A549 (cell line): ENCODE data around the gene ERFE.

ENCODE experiments used
- CBX2 ChIP-seq: fragments of 200-600 bp; sonication (generic); IDR thresholded peaks from 2 replicates; pipeline ENCODE4 v1.6.1; 2016; ENCODE audit warnings: low read depth, mild to moderate bottlenecking, borderline replicate concordance
- CEBPB ChIP-seq, 2 experiments: fragments of >200 bp in 1 of 2; sonication (Bioruptor Twin) in 1 of 2; formaldehyde crosslinking in 1 of 2; IDR thresholded peaks; 2 replicates each; pipeline ENCODE4 v1.6.1; 2012 to 2016
- CHD4 ChIP-seq: fragments of 200-600 bp; sonication (generic); IDR thresholded peaks from 2 replicates; pipeline ENCODE4 v1.6.1; 2016; ENCODE audit warnings: antibody characterized with exemption, mild to moderate bottlenecking, borderline replicate concordance
- CTCF ChIP-seq: fragments of >200 bp; sonication (Bioruptor Twin); formaldehyde crosslinking; IDR thresholded peaks from 3 replicates; pipeline ENCODE4 v1.5.1; 2016
- MAFK ChIP-seq: fragments of 450-650 bp; IDR thresholded peaks from 2 replicates; pipeline ENCODE4 v1.6.1; 2014; ENCODE audit not compliant: partially characterized antibody
- RAD21 ChIP-seq, 2 experiments: fragments of >200 bp in 1 of 2; sonication (Bioruptor Twin) in 1 of 2; formaldehyde crosslinking in 1 of 2; IDR thresholded peaks in 1 of 2; conservative IDR thresholded peaks in 1 of 2; 2 replicates in 1 of 2; 3 replicates in 1 of 2; pipeline ENCODE4 v1.6.1; 2012 to 2018; ENCODE audit warnings: inconsistent platforms in 1 of 2
- RFX5 ChIP-seq: fragments of 450-650 bp; IDR thresholded peaks from 2 replicates; pipeline ENCODE4 v1.7.1; 2014; ENCODE audit warnings: antibody characterized with exemption, mild to moderate bottlenecking, moderate library complexity
- TP53 ChIP-seq: fragments of 250-450 bp; sonication (Bioruptor Pico); IDR thresholded peaks from 2 replicates; pipeline ENCODE4 v1.5.0; 2021; ENCODE audit warnings: mild to moderate bottlenecking, moderate library complexity
- TF ChIP-seq, protein P1 (sequence below): fragments of 250-450 bp; sonication (Bioruptor Pico); IDR thresholded peaks from 2 replicates; pipeline ENCODE4 v1.5.0; 2021; ENCODE audit warnings: mild to moderate bottlenecking, moderate library complexity, borderline replicate concordance

- TF ChIP-seq CTCF (no peak), TP53 (CRISPR knock-in tag) (no peak), CBX2 (no peak), RFX5 (no peak), CEBPB (IDR thresholded peaks at IDR 0.05) (no peak), RAD21 (conservative IDR thresholded peaks at IDR 0.05 in 1 of 2, IDR thresholded peaks at IDR 0.05 in 1 of 2) (no peak), CHD4 (no peak), MAFK (no peak)
- TF ChIP-seq, protein P1, sequence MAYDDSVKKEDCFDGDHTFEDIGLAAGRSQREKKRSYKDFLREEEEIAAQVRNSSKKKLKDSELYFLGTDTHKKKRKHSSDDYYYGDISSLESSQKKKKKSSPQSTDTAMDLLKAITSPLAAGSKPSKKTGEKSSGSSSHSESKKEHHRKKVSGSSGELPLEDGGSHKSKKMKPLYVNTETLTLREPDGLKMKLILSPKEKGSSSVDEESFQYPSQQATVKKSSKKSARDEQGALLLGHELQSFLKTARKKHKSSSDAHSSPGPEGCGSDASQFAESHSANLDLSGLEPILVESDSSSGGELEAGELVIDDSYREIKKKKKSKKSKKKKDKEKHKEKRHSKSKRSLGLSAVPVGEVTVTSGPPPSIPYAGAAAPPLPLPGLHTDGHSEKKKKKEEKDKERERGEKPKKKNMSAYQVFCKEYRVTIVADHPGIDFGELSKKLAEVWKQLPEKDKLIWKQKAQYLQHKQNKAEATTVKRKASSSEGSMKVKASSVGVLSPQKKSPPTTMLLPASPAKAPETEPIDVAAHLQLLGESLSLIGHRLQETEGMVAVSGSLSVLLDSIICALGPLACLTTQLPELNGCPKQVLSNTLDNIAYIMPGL (CRISPR knock-in tag): no peak
These were observed 32.0 kb upstream of the ERFE start for GRCh38 chr2:238126775-238127164.
